ENCODE data around the gene MTRFR.

DNA sequence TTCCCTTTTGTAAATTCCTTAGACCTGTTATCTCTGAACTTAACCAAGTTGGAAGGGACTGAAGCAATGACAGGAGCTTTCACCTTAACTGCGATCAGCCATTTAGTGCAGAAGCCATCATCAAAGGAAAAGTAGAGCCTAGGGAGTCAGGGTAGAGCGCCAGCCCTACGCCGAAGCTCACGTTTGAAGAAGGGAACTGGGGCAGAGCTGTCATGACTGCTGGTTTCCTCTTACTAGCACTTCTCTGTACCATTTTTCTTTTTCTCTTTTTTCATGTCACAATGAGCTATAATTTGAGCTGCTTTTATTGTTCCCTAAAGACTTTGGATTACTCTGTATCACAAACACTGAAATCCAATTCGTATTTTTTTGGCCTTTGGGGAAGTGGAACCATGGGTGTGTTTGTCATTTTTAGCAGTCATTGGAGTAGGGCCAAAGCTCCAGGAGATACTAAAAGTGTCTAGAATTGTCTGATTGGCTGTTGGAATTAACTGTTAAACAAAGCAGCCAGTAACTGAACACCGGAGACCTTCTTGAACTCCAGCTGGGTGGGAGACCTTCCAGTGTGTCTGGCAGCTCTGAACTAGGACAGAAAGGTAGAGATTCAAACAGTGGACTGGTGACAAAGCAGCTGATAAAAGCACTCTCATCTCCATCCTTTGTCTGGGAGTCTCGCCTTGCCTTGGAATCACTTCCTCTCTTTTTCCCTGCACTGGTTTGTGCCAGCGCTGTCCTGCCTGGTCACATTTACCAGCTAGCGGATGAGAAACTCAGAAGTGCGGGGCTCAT, 9.1 kb downstream of the MTRFR start:
- TF ChIP-seq POLR2A (IDR thresholded peaks at IDR 0.05; ENCODE audit: low read depth, low read length), result no peak
- no peak for TF ChIP-seq POLR2AphosphoS5 (IDR thresholded peaks at IDR 0.05; ENCODE audit: low read depth, low read length)
- TF ChIP-seq TAF1 (IDR thresholded peaks at IDR 0.05; ENCODE audit: low read depth, low read length), result no peak
- no peak for TF ChIP-seq PAX5 (IDR thresholded peaks at IDR 0.05; ENCODE audit: insufficient read depth, low read length, severe bottlenecking)
